IgD-negative memory B cell (primary cell): ENCODE results near the gene SCN2B. TPM values are rescaled to one million over a fixed set of nuclear protein-coding genes. Genes with fewer than 3 reads are reported as not detected.
"Not testable (repeated sequence)": the region's sequence is repeated elsewhere in the genome, so short reads cannot be mapped to it uniquely, and the experiment has no call there.

Experiments
- H3K27ac Mint-ChIP-seq, 3 donors: one replicate each; pipeline ENCODE4 v1.8.0; 2020 to 2022; ENCODE audit warnings: mild to moderate bottlenecking in 3 of 3, mixed read lengths in 3 of 3, moderate library complexity in 1 of 3
- H3K27me3 Mint-ChIP-seq: one replicate; pipeline ENCODE4 v1.8.0; 2021; ENCODE audit warnings: mixed read lengths
- H3K36me3 Mint-ChIP-seq: one replicate; pipeline ENCODE4 v1.8.0; 2020; ENCODE audit warnings: mild to moderate bottlenecking, mixed read lengths
- H3K4me1 Mint-ChIP-seq, 3 donors: one replicate each; pipeline ENCODE4 v1.8.0; 2020 to 2022; ENCODE audit warnings: mixed read lengths in 3 of 3, mild to moderate bottlenecking in 1 of 3
- H3K4me3 Mint-ChIP-seq, 4 donors: one replicate each; pipeline ENCODE4 v1.8.0; 2020 to 2022; ENCODE audit warnings: mild to moderate bottlenecking in 4 of 4, mixed read lengths in 4 of 4, moderate library complexity in 3 of 4
- H3K9me3 Mint-ChIP-seq, 3 donors: one replicate each; pipeline ENCODE4 v1.8.0; 2020 to 2021; ENCODE audit warnings: mixed read lengths in 3 of 3, mild to moderate bottlenecking in 1 of 3
- polyA plus RNA-seq: library from polyadenylated mRNA; unstranded; fragments of 300-500 nt; fragmentation: Illumina TruSeq; gene quantifications from one replicate; pipeline ENCODE4 v1.2.3, GENCODE V29; 2021

The SCN2B gene
- polyA plus RNA-seq, 1 donor from 2014 or later = not detected

- Mint-ChIP-seq H3K36me3 (no peaks in the 10 kb centered on the region), H3K4me3 (peak overlapping the region in 2 of 4 donors; percentile 32 to 85), H3K9me3 (peaks cover 0 to under 1% (median 0%) of the 10 kb centered on the region in 3 donors), H3K27ac (peak overlapping the region in 1 of 3 donors; percentile 41), H3K4me1 (peaks cover 0 to 2% (median 0%) of the 10 kb centered on the region in 3 donors), H3K27me3 (peaks cover 7% of the 10 kb centered on the region)
Observed at GRCh38 chr11:118198370-118198769, 21.9 kb upstream of the SCN2B start.

DNA sequence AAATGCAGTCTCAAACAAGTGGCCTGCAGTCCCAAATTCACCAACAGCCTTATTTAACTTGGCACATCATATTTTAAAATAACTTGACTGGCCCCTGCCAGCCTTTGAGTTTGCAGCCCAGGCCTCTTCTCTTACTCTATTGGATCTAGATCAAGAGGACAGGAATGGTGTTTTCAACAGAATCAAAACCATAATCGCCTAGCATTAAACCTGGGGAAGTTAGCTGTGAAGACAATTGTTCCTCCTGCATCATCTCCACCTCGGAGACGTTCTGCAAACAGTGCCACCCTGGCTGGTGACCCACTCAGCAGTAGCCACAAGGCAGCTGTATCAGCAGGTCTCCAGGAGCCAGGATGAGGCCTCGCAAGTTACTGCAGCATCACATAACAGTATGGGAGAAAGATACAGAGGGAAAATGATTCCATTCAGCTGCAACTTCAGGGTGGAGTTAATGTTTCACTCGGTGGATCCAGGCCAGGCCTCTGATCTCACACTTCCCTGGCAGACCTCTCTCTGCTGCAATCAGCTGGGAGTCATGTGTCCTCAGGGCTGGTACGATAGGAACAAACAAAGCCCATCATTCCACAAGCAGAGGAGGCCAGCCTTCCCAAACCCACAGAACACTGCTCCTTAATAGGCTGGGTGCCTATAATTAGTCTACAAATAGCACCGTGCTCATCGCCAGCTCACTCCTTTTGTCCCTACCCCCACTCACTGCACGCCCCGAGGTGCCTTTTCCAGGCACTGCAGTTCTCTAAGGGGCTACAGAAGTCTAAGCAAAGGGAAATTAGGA is 18.6 kb upstream of the SCN2B start:
- Mint-ChIP-seq H3K4me1 (peaks cover 0 to 2% (median 0%) of the 10 kb centered on the region in 3 donors), H3K27ac (peak overlapping the region in 1 of 3 donors; percentile 64), H3K4me3 (no peak overlapping the region), H3K9me3 (peaks cover 2 to 9% (median 4%) of the 10 kb centered on the region in 3 donors), H3K27me3 (peaks cover 7% of the 10 kb centered on the region), H3K36me3 (no peaks in the 10 kb centered on the region)

DNA sequence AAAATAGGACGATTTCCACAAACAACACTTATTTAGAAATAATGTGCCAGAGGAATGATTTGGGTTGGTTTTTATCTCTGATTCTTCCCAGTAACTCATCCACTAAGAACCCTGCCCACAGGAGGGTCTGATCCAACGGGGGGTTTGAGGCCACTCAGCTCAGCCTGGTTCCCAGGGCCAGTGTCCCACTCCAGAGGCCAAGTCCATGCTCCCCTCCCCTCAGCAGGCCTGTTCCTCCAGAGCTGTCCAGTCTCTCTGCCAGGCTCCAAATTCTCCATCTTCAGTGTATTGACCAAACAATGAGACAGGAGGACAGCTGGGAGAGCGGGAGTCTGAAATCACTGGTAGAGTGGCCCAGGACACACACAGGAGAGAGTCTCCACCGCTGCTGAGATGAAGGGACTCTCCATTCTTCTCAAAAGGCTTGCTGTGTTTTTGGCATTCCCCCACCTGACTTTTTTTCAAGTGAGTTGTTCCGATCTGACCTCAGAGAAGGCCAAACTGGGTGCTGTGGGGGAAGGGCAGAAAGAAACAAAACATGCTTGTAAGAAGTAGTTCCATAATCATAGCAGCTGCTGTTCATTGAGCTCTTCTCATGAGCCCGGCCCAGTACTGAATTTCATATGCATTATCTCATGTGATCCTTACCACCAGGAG is 17.6 kb upstream of the SCN2B start:
- Mint-ChIP-seq H3K27ac (no peak overlapping the region), H3K4me3 (no peak overlapping the region), H3K27me3 (peaks cover 12% of the 10 kb centered on the region), H3K9me3 (peaks cover 2 to 9% (median 4%) of the 10 kb centered on the region in 3 donors), H3K36me3 (no peaks in the 10 kb centered on the region), H3K4me1 (peaks cover 0 to 2% (median 0%) of the 10 kb centered on the region in 3 donors)

- H3K4me3 Mint-ChIP-seq, H3K36me3 Mint-ChIP-seq, H3K4me1 Mint-ChIP-seq, H3K27ac Mint-ChIP-seq: not testable (repeated sequence)
- Mint-ChIP-seq H3K9me3 (peaks cover 2 to 13% (median 4%) of the 10 kb centered on the region in 3 donors), H3K27me3 (peaks cover 17% of the 10 kb centered on the region)
Observed at GRCh38 chr11:118192817-118193216, 16.4 kb upstream of the SCN2B start.

GRCh38 chr11:118190942-118191506 is 14.6 kb upstream of the SCN2B start:
- H3K4me1 Mint-ChIP-seq, H3K27ac Mint-ChIP-seq, H3K36me3 Mint-ChIP-seq: not testable (repeated sequence)
- Mint-ChIP-seq H3K9me3 (peaks cover 2 to 13% (median 4%) of the 10 kb centered on the region in 3 donors), H3K27me3 (peaks cover 15% of the 10 kb centered on the region), H3K4me3 (peak overlapping the region in 1 of 4 donors; percentile 43)

DNA sequence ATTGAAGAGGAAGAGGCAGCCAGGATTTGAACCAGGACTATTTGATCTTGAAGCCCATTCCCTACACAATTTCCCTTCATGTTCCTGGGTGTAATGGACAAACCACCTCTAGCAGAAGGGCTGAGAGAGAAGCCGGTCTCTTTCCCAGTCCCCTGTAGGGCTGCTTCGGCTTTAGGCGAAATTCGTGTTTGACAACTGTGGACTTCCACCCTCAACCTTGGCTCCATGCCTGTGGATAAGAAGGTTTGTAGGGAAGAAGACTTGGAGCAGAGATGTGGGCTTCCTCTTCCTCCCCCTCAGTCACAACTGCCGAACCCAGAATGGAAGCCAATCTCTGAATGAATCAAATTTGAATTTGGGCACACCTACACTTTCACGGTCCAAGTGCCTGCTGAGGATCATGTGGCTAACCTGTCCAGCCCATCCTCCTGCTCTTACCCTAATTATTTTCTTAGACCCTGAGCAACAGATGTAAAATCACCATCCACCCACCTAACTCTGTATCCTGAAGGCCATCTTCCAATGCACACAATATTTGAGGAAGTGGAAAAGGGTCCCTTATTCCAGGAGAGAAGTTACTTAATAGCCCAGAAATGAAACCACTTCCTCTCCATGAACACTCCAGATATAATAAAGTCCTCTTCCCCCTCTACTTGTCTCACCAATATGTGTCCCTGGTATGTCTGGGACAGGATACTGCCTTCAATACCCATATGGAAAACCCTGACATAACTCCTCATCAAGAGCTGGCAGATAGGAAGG is 10.1 kb upstream of the SCN2B start:
- no peak overlapping the region for H3K4me3 Mint-ChIP-seq
- peaks cover 0 to 7% (median 0%) of the 10 kb centered on the region in 3 donors for H3K9me3 Mint-ChIP-seq
- H3K36me3 Mint-ChIP-seq = no peaks in the 10 kb centered on the region
- H3K27ac Mint-ChIP-seq = no peak overlapping the region
- peaks cover 16% of the 10 kb centered on the region for H3K27me3 Mint-ChIP-seq
- H3K4me1 Mint-ChIP-seq = no peaks in the 10 kb centered on the region

DNA sequence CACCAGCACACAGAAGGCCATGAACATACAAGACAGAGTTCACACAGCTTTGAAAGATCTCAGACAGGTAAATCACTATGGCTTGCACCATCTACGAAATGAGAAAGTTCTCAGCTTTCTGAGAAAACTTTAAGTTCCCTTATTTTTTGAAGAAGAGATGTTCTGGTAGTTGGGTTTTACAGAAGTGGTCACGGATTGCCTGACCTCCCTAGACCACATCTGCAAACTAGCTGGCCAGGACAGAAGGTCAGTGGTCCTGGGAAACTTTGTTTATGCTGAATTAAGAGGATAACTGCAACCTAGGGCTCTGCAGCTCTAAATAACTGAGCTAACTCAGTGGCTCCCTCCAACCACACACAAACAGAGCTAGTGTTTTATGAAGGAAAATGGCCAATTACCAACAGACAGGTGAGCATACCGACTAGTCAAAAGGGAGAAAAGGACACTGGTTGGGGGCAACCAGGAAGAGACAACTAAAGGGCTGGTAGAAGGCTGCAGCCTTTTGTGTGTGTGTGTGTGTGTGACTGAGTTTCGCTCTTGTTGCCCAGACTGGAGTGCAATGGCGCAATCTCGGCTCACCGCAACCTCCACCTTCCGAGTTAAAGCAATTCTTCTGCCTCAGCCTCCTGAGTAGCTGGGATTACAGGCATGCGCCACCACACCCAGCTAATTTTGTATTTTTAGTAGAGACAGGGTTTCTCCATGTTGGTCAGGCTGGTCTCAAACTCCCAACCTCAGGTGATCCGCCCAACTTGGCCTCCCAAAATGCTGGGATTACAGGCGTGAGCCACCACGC is 8.5 kb upstream of the SCN2B start:
- Mint-ChIP-seq H3K27ac (no peak overlapping the region), H3K27me3 (peaks cover 21% of the 10 kb centered on the region), H3K36me3 (no peaks in the 10 kb centered on the region), H3K4me3 (no peak overlapping the region), H3K4me1 (no peaks in the 10 kb centered on the region), H3K9me3 (peaks cover 0 to 4% (median 0%) of the 10 kb centered on the region in 3 donors)

GRCh38 chr11:118183691-118184090 is 7.3 kb upstream of the SCN2B start:
- H3K4me1 Mint-ChIP-seq, H3K9me3 Mint-ChIP-seq, H3K36me3 Mint-ChIP-seq, H3K27ac Mint-ChIP-seq, H3K4me3 Mint-ChIP-seq: not testable (repeated sequence)
- H3K27me3 Mint-ChIP-seq = peaks cover 15% of the 10 kb centered on the region

DNA sequence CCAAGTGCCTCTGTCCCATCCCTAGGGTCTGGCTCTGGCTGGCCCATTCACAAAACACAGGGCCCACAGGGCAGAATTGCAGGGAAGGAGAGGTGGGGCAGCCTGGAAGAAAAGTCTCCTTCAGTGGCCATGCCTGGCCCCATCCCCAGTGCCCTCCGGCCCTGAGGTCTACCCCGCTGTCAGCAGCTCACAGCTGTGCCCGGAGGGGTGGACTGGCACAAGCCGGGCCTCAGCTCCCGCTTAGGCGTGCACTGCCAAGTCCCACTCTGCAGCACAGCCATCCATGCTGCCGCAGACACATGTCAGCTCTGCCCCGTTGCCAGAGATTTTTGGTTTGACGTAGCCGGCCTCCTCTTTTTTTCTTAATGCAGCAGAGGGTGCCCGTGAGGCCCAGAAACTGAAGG is 3.9 kb upstream of the SCN2B start:
- Mint-ChIP-seq H3K27me3 (peaks cover 9% of the 10 kb centered on the region), H3K36me3 (no peaks in the 10 kb centered on the region), H3K9me3 (no peaks in the 10 kb centered on the region), H3K4me3 (no peak overlapping the region), H3K4me1 (peaks cover 0 to 2% (median 0%) of the 10 kb centered on the region in 3 donors), H3K27ac (no peak overlapping the region)

- Mint-ChIP-seq H3K4me3 (no peak overlapping the region), H3K36me3 (no peaks in the 10 kb centered on the region), H3K27ac (no peak overlapping the region), H3K9me3 (no peaks in the 10 kb centered on the region), H3K27me3 (peaks cover 15% of the 10 kb centered on the region), H3K4me1 (peaks cover 0 to 4% (median under 1%) of the 10 kb centered on the region in 3 donors)
Observed at GRCh38 chr11:118176778-118177134, 317 bp upstream of the SCN2B start.

DNA sequence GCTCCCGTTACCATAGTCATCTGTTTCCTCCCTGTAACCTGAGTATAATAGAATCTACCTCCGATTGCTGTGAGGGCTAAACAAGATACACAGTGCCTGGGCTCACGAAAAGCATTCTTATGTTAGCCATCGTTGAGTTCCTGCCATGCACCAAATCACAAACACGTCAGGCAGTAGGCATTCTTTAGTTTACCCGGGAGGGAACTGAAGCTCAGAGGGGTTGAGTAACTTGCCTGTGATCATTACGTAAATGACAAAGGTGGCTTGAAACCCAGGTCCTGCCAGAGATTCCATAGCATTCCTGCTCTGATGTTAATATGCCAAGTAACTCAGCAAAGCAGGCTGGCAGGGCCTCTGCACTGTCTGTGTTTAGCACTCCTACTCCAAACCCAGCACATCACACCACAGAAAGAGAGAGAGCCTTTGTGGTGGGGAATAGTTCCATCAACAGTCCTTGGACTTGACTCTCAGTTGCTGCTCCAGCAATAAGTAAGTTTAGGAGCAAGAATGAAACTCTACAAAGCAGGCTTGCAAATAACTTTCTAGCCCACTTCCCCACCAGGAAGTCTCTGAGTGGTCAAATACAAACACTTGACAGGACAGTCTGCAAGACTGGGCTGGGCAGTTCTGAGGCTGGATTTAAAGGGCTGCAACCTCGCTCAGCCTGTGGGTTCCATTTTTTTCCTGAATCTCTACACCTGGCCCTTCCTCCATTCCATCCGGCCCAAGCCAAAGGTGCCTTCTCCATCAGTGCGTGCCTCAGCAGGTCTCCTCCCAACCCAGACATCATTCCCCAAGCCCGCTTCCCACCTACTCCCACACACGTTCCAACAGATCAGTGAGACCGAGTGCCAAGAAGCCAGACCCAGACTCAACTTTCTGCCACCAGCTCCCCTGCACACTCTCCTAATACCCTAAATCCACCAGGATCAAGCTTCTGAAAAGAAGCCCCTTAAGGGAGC is 1.1 kb downstream of the SCN2B start:
- Mint-ChIP-seq H3K27ac (no peak overlapping the region), H3K4me1 (peaks cover 0 to 4% (median 2%) of the 10 kb centered on the region in 3 donors), H3K4me3 (no peak overlapping the region), H3K27me3 (peaks cover 12% of the 10 kb centered on the region), H3K36me3 (peaks cover under 1% of the 10 kb centered on the region), H3K9me3 (no peaks in the 10 kb centered on the region)

DNA sequence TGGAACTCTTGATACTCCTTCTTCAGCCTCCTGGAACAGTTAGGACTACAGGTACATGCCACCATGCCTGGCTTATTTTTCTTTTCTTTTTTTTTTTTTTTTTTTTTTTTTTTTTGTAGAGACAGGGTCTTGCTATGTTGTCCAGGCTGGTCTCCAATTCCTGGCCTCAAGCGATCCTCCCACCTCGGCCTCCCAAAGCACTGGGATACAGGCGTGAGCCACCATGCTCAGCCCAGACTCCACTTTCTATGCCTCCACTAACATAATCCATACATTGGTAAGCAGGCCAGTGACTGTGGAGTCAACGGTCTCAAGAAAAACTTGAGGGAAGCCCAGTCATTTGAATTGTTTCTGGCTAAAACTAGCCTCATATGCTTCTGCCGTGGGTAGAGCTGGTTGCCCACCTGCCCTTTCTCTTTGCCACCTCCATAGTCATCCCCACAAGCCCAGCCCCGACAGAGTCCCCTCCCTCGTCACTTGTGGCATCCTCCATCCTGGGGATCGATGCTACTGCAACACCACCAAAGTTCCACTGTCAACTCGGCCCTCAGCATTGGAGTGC is 2.4 kb downstream of the SCN2B start:
- H3K27ac Mint-ChIP-seq = no peak overlapping the region
- peaks cover 3% of the 10 kb centered on the region for H3K36me3 Mint-ChIP-seq
- no peaks in the 10 kb centered on the region for H3K9me3 Mint-ChIP-seq
- H3K27me3 Mint-ChIP-seq = peaks cover 15% of the 10 kb centered on the region
- H3K4me1 Mint-ChIP-seq = peaks cover 0 to 4% (median 2%) of the 10 kb centered on the region in 3 donors
- H3K4me3 Mint-ChIP-seq = peak overlapping the region in 1 of 4 donors; percentile 79

DNA sequence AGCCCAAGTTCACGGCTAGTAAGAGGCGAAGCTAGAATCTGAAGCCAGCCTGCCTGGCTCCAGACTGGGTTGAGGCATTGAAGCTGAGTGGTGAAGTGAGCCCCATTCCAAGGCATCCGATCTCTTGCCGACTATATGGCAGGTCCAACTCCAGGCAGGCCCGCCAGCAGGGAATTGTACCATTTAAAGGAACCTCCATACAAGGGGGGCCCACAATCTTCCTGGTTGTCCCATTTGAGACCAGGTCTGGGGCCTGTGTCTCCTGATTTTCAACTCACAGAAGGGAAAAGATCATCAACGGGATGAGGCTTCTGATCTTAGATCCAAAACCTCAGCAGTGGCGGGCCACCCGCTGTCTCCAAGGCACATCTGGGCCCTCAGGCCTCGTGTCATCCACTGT is 4.1 kb downstream of the SCN2B start:
- H3K9me3 Mint-ChIP-seq = no peaks in the 10 kb centered on the region
- H3K27me3 Mint-ChIP-seq = peaks cover 23% of the 10 kb centered on the region
- H3K4me1 Mint-ChIP-seq = peaks cover 0 to 4% (median 2%) of the 10 kb centered on the region in 3 donors
- H3K36me3 Mint-ChIP-seq = peaks cover 3% of the 10 kb centered on the region
- peak overlapping the region in 1 of 3 donors; percentile 59 for H3K27ac Mint-ChIP-seq
- no peak overlapping the region for H3K4me3 Mint-ChIP-seq
